ENCODE measurements around the gene FAM50A. TPM values are rescaled to one million over a fixed set of nuclear protein-coding genes. Genes with fewer than 3 reads are reported as not detected.
A peak's percentile ranks its signal among the peaks of the same experiment; 100 is the strongest.

Gene FAM50A
- polyA plus RNA-seq, 1 of the 3 experiments (the other 2 are of a cell fraction) = 86.0 TPM

GRCh38 chrX:154485150-154486051 is 41.5 kb downstream of the FAM50A start:
- CTCF ChIA-PET = interaction anchor here (1.1 kb wide), 1 partner anchor 86 kb away, joined by 3 read pairs; no protein-coding TSS in a partner anchor
- POLR2A ChIA-PET = interaction anchor here (1.5 to 2.4 kb wide), 3 partner anchors 26 to 88 kb away, joined by 5 to 8 read pairs (median 7); partner anchors contain the start of gene RPL10
- Histone ChIP-seq H3K4me3 (ENCODE audit: low read depth in 2 of 2, low read length in 1 of 2) (peak overlapping the region; percentile 56 to 63), H4K20me1 (ENCODE audit: insufficient read depth) (no peaks in the 10 kb centered on the region), H3K9me2 (no peaks in the 10 kb centered on the region), H3F3A (replicated peaks; ENCODE audit: insufficient read depth) (no peaks in the 10 kb centered on the region), H3K9me3 (no peaks in the 10 kb centered on the region), H3K4me1 (ENCODE audit: control insufficient read depth in 1 of 2, insufficient read depth in 2 of 2, low read depth in 1 of 2, low read length in 1 of 2) (peaks cover 0 to 17% of the 10 kb centered on the region in 2 experiments; a peak in 1 of 4 replicates), H3K36me3 (replicated peaks in 1 of 2; ENCODE audit: control insufficient read depth in 1 of 2, insufficient read depth in 2 of 2, low read length in 1 of 2) (peaks cover 0 to 14% of the 10 kb centered on the region in 2 experiments), H2AFZ (ENCODE audit: low read depth) (no peak overlapping the region), H3K79me2 (ENCODE audit: insufficient read depth) (peaks cover 19% of the 10 kb centered on the region; the same call in 1 of the 2 replicates), H3K27me3 (ENCODE audit: insufficient read depth) (0 out of 2 replicates have a peak, but pooled peaks cover 11% of the 10 kb centered on the region), H3K9ac (peak overlapping the region; percentile 49; the same call in 1 of the 2 replicates), H3K4me2 (peak overlapping the region; percentile 80), H3K27ac (ENCODE audit: low read depth in 2 of 2, low read length in 1 of 2) (peak overlapping the region; percentile 20 to 77; a peak in 1 of 4 replicates)
- DNase-seq = no peak
- TF ChIP-seq TEAD4 (IDR thresholded peaks at IDR 0.05; ENCODE audit: borderline replicate concordance, insufficient read depth) (no peak), RXRA (IDR thresholded peaks at IDR 0.05; ENCODE audit: borderline replicate concordance, low read depth) (no peak), FOXJ3 (CRISPR knock-in tag; IDR thresholded peaks at IDR 0.05) (no peak), NFIC (IDR thresholded peaks at IDR 0.05; ENCODE audit: borderline replicate concordance) (no peak), GATA2 (CRISPR knock-in tag; IDR thresholded peaks at IDR 0.05) (no peak), YY1 (IDR thresholded peaks at IDR 0.05; ENCODE audit: low read depth) (no peak), NRF1 (IDR thresholded peaks at IDR 0.05; ENCODE audit: low read depth, low read length) (no peak)
- 57% methylated on average over 18 of the region's 35 CpGs for WGBS (ENCODE audit: low lambda C conversion rate)

GRCh38 chrX:154486052-154486395 is 42.1 kb downstream of the FAM50A start:
- 0% methylated on average over 3 of the region's 35 CpGs for WGBS (ENCODE audit: low lambda C conversion rate)
- Histone ChIP-seq H3F3A (replicated peaks; ENCODE audit: insufficient read depth) (no peaks in the 10 kb centered on the region), H3K9ac (peak overlapping the region; percentile 49; the same call in 1 of the 2 replicates), H3K9me3 (no peaks in the 10 kb centered on the region), H3K36me3 (replicated peaks in 1 of 2; ENCODE audit: control insufficient read depth in 1 of 2, insufficient read depth in 2 of 2, low read length in 1 of 2) (peaks cover 0 to 14% of the 10 kb centered on the region in 2 experiments), H3K4me2 (peak overlapping the region; percentile 80), H2AFZ (ENCODE audit: low read depth) (no peak overlapping the region), H3K27me3 (ENCODE audit: insufficient read depth) (0 out of 2 replicates have a peak, but pooled peaks cover 10% of the 10 kb centered on the region), H3K79me2 (ENCODE audit: insufficient read depth) (peaks cover 19% of the 10 kb centered on the region; the same call in 1 of the 2 replicates), H3K4me3 (ENCODE audit: low read depth in 2 of 2, low read length in 1 of 2) (peak overlapping the region; percentile 56 to 63), H3K9me2 (no peaks in the 10 kb centered on the region), H4K20me1 (ENCODE audit: insufficient read depth) (no peaks in the 10 kb centered on the region), H3K4me1 (ENCODE audit: control insufficient read depth in 1 of 2, insufficient read depth in 2 of 2, low read depth in 1 of 2, low read length in 1 of 2) (peaks cover 0 to 17% of the 10 kb centered on the region in 2 experiments; a peak in 1 of 4 replicates), H3K27ac (ENCODE audit: low read depth in 2 of 2, low read length in 1 of 2) (peak overlapping the region; percentile 20 to 77; a peak in 2 of 4 replicates)
- peak; percentile 56 for DNase-seq
- TF ChIP-seq EP300 (IDR thresholded peaks at IDR 0.05; ENCODE audit: borderline replicate concordance in 1 of 2, low read depth in 1 of 2, low read length in 1 of 2) = no peak
- no peak for TF ChIP-seq GABPA (IDR thresholded peaks at IDR 0.05; ENCODE audit: low read depth)
- no peak for TF ChIP-seq CTCF (IDR thresholded peaks at IDR 0.05)
- TF ChIP-seq, protein P1, sequence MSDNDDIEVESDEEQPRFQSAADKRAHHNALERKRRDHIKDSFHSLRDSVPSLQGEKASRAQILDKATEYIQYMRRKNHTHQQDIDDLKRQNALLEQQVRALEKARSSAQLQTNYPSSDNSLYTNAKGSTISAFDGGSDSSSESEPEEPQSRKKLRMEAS (IDR thresholded peaks at IDR 0.05; ENCODE audit: low read depth) = 0 out of 2 replicates have a peak, but pooled peaks have one; percentile 28
- ChIA-PET CTCF (interaction anchor here (1.1 to 1.2 kb wide), 2 partner anchors 49 to 87 kb away, joined by 3 to 4 read pairs; no protein-coding TSS in a partner anchor), POLR2A (interaction anchor here (1.5 to 2.4 kb wide), 3 partner anchors 27 to 88 kb away, joined by 5 to 8 read pairs (median 7); partner anchors contain the start of gene RPL10)
